CD4-positive, alpha-beta T cell treated with Interleukin-6 for 4 hours (primary cell): ENCODE measurements around the gene ACOT7.
"Not testable (repeated sequence)": the region's sequence is repeated elsewhere in the genome, so short reads cannot be mapped to it uniquely, and the experiment has no call there.

Source experiments
- DNase-seq: peaks from one replicate; pipeline ENCODE4 v3.0.0-alpha.2; 2020; ENCODE audit warnings: mixed read lengths

ACOT7 gene

DNA sequence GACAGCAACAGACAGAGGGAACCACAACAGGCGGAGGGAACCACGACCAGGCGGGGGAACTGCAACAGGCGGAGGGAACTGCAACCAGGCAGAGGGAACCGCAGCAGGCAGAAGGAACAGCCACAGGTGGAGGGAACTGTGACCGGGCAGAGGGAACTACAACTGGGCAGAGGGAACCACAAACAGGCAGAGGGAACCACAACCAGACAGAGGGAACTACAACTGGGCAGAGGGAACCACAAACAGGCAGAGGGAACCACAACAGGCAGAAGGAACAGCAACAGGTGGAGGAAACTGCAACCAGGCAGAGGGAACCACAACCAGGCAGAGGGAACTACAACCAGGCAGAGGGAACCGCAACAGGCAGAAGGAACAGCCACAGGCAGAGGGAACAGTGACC is 85.9 kb downstream of the ACOT7 start:
- DNase-seq = not testable (repeated sequence)

- DNase-seq = no peak
Observed at GRCh38 chr1:6307099-6307498, 86.5 kb downstream of the ACOT7 start.

GRCh38 chr1:6303397-6304012 is 90.1 kb downstream of the ACOT7 start:
- no peak for DNase-seq

- DNase-seq = no peak
Observed at GRCh38 chr1:6302568-6302967, 91.0 kb downstream of the ACOT7 start.

DNA sequence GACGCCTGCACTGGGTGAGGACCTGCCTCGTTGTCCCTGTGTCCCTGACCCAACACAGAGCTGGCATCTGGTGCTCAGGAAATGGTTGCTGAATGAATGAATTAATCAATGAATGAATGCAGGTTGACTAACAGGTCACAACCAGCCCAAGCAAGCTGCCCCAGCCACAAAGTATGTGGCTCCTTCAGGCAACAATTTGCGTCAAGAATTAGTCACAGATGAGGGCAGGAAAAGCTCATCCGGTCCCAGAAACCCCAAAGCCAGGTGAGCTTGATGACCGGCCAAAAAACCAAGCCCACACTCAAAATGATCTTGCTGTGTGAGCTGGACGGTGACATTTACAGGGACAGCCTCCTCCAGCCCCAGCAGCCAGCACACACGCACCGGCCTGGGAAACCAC is 92.0 kb downstream of the ACOT7 start:
- DNase-seq = no peak

GRCh38 chr1:6300342-6301048 is 93.1 kb downstream of the ACOT7 start:
- DNase-seq = no peak

DNA sequence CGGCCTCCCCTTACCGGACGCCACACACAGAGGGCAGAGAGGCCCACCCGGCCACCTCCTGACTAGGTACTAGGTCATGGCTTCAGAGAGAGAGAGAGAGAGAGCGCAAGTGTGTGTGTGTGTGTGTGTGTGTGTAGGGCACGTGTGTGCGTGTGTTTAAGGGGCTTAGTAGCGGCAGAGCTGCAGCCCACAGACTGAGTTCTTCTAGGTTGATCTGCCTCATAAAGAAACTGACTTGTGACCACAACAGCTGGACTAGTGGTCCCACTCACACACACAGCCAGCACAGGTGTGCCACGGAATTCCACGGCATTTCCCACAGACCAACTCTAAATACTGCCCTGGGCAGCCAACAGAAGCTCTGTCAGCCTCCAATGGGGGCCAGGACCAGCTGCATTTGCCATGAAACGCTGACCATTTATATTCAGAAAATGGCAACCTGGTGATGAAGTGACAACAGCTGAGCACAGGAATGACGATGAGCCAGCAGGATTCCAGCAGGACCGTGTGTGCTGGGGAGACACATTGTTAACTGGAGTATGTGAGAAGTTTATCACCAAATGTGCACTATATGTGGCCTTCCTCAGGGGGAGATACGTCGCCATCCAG is 93.9 kb downstream of the ACOT7 start:
- DNase-seq = no peak

DNA sequence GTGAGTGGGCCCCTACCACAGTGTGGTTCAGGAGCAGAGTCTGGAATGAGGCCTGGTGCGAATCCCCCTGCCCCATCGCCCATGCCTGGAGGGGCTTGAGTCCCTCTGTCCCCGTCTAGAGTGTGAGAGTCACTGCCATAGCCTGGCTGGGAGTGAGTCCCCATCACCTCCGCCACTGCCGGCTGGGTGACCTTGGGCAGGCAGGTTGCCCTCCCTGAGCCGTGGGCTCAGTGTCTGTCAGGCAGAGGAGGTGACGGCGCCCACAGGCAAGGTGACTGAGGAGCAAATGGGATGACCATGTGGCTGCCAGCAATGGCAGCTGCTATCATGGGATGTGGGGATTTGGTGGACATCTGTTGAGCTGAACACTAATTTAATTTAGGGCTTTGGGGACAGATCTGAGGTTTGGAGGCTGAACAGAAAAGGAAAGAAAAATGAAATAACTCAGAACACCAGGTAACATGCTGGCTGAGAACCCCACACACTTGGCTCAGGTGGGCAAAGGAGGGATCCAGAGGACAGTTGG is 94.6 kb downstream of the ACOT7 start:
- no peak for DNase-seq

- DNase-seq = no peak
Observed at GRCh38 chr1:6298530-6298929, 95.0 kb downstream of the ACOT7 start.

DNA sequence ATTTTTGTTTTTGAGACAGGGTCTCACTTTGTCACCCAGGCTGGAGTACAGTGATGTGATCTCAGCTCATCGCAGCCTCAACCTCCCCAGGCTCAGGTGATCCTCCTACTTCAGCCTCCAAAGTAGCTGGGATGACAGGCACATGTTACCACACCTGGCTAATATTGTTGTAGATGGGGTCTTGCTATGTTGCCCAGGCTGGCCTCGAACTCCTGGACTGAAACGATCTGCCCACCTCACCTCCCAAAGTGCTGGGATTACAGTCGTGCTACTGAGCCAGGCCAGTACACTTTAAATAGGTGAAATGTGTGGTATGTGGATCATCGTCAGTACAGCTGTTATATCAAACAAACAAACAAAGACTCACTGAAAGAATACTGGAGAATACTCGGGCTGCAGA is 97.7 kb downstream of the ACOT7 start:
- DNase-seq = no peak

- DNase-seq = no peak
Observed at GRCh38 chr1:6294890-6295556, 98.5 kb downstream of the ACOT7 start.

DNA sequence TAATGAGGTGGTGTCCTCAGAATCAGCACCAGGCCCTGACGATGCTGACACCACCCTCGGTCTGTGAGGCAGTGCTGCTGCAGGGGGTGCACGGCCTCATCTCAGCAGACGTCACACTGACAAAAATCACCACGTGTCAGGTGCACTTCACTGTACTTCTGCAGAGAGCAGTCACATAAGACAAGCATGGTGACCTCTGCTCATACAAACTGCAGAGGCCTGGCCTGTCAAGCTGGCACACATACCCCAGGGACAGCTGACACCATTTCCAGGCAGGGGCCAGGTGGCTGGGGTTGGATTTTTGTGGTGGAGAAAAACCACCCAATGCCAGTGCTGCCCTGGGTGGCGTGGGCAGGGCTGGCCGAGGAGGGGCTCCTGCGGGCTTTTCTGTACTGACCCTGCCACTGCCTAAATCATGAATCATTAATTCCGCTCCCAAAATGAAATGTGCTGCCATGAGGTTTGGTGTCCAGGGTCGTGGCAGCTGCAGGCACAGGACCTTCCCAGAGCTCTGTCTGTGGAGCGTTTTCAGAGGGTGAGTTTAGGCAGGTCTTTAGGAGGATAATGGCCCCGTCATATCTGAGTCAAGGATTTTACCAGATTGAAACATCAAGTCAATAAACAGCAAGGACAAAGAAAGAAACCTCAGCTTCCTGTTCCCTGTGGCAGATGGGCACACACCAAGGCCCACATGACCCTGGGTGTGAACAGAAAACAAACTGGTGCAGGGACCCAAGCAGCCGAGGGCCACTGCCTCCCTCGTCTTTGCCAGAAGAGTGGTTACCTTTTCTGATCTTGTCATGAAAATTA is 99.3 kb downstream of the ACOT7 start:
- DNase-seq = no peak

- no peak for DNase-seq
Observed at GRCh38 chr1:6292102-6292501, 101.5 kb downstream of the ACOT7 start.

DNA sequence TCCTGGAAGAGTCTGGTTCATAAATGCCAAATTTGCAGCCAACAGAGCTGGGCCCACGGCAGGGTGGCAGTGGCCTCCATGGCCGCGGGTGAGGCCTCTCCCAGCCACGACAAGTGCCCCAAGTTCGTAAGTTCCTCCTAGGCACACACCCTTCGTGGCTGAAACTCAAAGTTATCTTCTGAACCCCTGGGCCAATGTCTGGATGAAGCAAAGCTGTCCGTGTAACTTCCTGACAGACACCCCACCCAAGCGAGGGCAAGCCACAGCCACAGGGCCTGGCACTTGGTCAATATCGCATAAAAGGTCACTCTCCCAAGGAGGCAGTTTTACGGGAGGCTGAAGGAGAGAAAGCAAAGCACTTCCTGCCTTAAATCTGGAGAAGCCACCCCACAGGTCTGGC is 104.9 kb downstream of the ACOT7 start:
- no peak for DNase-seq

DNA sequence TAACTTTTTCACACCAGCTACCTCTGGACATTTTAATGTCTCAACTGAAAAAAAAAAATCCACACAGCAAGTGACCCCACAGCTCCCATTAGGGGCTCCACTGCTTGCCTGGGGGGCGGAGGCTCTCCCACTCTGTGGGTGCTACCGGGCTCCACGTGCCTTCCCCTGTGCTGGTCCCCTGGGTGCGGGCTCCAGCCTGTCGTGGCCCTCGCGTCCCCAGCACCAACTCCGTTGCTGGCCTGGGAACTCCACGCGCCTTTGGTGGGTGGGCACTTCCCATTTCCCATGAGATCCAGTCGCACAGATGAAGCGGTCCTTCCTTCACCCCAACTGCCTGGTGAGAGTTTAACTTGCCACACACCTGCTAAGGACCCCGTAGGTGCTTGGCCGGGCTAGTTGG is 105.5 kb downstream of the ACOT7 start:
- no peak for DNase-seq

DNA sequence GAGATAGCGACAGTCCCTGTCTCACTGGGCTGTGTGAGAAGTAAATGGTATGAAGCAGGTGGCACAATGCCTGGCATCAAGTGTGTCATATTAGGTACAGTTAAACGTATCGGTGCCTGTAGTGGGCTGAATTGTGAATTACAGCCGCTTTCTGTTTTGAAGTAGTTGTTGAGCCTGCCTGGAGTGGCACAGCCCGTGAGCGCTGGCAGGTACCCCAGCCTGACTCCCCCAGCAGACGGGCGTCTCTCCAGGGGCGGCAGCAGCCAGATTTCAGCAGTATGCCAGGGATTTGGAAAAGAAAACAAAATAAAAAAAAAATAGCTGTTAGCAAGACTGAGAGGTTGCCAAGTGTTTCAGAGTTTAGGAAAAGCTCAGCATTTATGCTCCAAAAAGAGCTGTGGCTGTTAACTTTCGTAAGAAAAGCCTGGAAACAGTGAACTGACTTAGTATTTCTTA is 106.1 kb downstream of the ACOT7 start:
- DNase-seq = no peak

DNA sequence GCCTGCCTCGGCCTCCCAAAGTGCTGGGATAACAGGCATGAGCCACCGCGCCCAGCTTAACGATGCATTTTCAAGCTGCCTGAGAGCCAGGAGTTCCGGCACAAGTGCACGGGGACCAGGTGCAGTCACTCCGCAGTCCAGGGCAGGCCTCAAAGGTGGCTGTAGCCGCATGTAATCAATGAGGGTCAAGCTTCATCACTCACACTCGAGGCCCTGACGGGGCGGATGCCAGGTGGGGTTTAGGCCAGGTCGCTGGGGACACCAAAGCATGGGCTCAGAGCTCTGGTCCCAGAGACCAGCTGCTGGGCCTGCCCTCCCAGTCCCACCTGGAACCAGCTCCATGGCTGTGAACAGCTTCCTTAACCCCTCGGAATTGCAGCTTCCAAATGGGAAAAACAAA is 106.5 kb downstream of the ACOT7 start:
- DNase-seq = no peak

DNA sequence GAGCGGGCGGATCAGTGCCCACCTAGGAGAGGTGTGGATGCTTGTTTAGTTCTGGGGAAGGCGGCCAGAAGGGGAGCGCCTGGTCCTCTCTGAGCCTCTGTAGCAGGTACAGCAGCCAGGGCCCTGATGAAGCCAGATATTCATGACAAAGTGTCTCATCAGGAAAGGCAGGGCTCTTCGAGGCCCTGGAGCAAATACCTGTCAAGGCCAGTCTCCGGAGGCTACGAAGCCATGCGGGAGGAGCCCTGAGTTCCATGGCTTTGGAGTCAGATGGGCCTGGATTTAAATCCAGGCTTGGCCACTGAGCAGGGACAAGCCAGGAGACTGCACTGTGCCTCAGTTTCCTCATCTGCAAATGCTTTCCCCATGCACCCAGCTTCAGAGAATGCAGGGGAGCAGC is 107.3 kb downstream of the ACOT7 start:
- no peak for DNase-seq

- no peak for DNase-seq
Observed at GRCh38 chr1:6285336-6285735, 108.2 kb downstream of the ACOT7 start.

GRCh38 chr1:6282577-6283270 is 110.8 kb downstream of the ACOT7 start:
- no peak for DNase-seq

DNA sequence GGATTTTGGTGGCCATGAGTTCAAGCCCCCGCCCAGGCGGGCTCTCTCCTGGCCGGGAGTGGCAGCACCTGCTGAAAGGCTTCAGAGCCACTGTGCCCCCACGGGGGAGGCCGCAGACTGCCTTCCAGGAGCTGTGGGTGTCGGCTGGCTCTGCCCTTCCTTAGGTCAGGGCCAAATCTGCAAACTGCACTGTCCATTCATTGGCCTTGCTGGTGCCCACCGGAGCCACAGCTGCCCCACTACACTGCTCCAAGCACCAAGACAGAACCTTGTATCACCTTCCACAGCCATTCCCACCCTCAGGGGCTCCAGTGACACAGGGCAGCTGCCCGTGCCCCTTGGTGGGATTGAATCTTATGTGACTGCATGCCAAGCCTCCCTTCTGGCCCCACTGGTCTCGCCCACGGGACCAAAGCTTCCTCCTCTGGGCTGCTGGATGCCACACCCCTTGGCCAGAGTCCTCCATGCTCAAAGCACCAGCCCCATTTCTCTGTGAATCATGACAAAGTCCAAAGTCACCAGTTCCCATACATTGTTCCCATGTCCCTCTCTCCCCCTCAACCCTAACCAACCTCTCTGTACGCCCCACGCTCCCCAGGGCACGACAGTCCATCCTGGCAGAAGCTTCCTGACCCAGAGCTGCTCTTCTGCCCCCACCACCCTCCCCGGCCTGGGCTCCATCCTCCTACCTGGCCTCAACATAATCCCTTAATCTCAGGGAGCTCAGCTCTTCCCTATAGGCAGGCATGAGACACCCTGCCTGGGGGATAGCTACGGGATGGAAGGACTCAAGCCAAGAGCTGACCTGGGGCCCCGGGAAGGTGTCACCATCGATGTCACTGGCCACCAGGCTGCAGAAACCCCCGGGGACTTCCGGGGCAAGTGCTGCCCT is 111.8 kb downstream of the ACOT7 start:
- DNase-seq = no peak
